Naive thymus-derived CD4-positive, alpha-beta T cell (primary cell): ENCODE results near the gene YIPF3. TPM values are rescaled to one million over a fixed set of nuclear protein-coding genes. Genes with fewer than 3 reads are reported as not detected.

Source experiments
- ATAC-seq: fragments of 150-1000 bp; cut with Tn5 transposase; 2 replicates; pipeline ENCODE4 v1.10.0; 2021; ENCODE audit warnings: mild to moderate bottlenecking, moderate library complexity
- CTCF ChIA-PET: fragments of 350-600 bp; sonication (Branson Sonifier 250); formaldehyde crosslinking; loops from one replicate; lab custom pipeline; 2021; ENCODE audit warnings: antibody characterized with exemption; lab: Charles Lee
- POLR2A ChIA-PET: fragments of 350-600 bp; sonication (Branson Sonifier 250); formaldehyde crosslinking; loops from one replicate; lab custom pipeline; 2021; ENCODE audit warnings: antibody characterized with exemption, inconsistent platforms; lab: Charles Lee
- DNase-seq, 9 donors: peaks; one replicate each; pipeline versions ENCODE4 v3.0.0 to v3.0.0-alpha.2; 2020 to 2022; ENCODE audit warnings: mixed read lengths in 1 of 9
- H3K27ac ChIP-seq: one replicate; pipeline ENCODE4 v1.7.0; 2013; ENCODE audit warnings: mild to moderate bottlenecking, low read depth, low read length, moderate library complexity
- H3K27me3 ChIP-seq, 2 donors: one replicate each; pipeline ENCODE4 v1.7.0; 2013; ENCODE audit warnings: low read length in 2 of 2, mild to moderate bottlenecking in 2 of 2, moderate library complexity in 2 of 2; ENCODE audit not compliant: control insufficient read depth in 2 of 2, insufficient read depth in 2 of 2
- H3K36me3 ChIP-seq, 3 experiments: 1 replicate in 2 of 3; 2 replicates in 1 of 3; pipeline ENCODE4 v1.7.0; 2013; ENCODE audit warnings: low read length in 3 of 3, mild to moderate bottlenecking in 3 of 3, moderate library complexity in 1 of 3; ENCODE audit not compliant: insufficient read depth in 3 of 3, control insufficient read depth in 2 of 3
- H3K4me1 ChIP-seq, 2 donors: one replicate each; pipeline ENCODE4 v1.7.0; 2013; ENCODE audit warnings: low read length in 2 of 2, mild to moderate bottlenecking in 2 of 2, moderate library complexity in 1 of 2; ENCODE audit not compliant: control insufficient read depth in 2 of 2, insufficient read depth in 2 of 2
- H3K4me3 ChIP-seq: 2 replicates; pipeline ENCODE4 v1.7.0; 2013; ENCODE audit warnings: mild to moderate bottlenecking, low read length
- H3K9me3 ChIP-seq, 3 experiments: 1 replicate in 2 of 3; 2 replicates in 1 of 3; pipeline ENCODE4 v1.7.0; 2013; ENCODE audit warnings: low read length in 3 of 3; ENCODE audit not compliant: control insufficient read depth in 2 of 3
- H3K27ac Mint-ChIP-seq, 9 donors: one replicate each; pipeline ENCODE4 v1.8.0; 2020 to 2022; ENCODE audit warnings: mixed read lengths in 9 of 9, mild to moderate bottlenecking in 8 of 9, moderate library complexity in 5 of 9, inconsistent platforms in 2 of 9
- H3K27me3 Mint-ChIP-seq, 5 donors: one replicate each; pipeline ENCODE4 v1.8.0; 2021 to 2022; ENCODE audit warnings: mixed read lengths in 5 of 5, mild to moderate bottlenecking in 1 of 5
- H3K36me3 Mint-ChIP-seq, 5 donors: one replicate each; pipeline ENCODE4 v1.8.0; 2020 to 2022; ENCODE audit warnings: mixed read lengths in 5 of 5, mild to moderate bottlenecking in 3 of 5, inconsistent platforms in 1 of 5
- H3K4me1 Mint-ChIP-seq, 7 donors: one replicate each; pipeline ENCODE4 v1.8.0; 2020 to 2022; ENCODE audit warnings: mixed read lengths in 7 of 7, mild to moderate bottlenecking in 3 of 7, inconsistent platforms in 1 of 7
- H3K4me3 Mint-ChIP-seq, 10 donors: one replicate each; pipeline ENCODE4 v1.8.0; 2020 to 2022; ENCODE audit warnings: mild to moderate bottlenecking in 10 of 10, mixed read lengths in 10 of 10, moderate library complexity in 6 of 10, inconsistent platforms in 2 of 10
- H3K9me3 Mint-ChIP-seq, 11 donors: one replicate each; pipeline ENCODE4 v1.8.0; 2020 to 2022; ENCODE audit warnings: mixed read lengths in 11 of 11, mild to moderate bottlenecking in 4 of 11, inconsistent platforms in 1 of 11, moderate library complexity in 1 of 11
- intact Hi-C, 2 donors: fragments of 100-400 bp; cut with micrococcal nuclease; formaldehyde crosslinking; loops; one replicate each; pipeline ENCODE4 v1.15.1; 2023
- polyA plus RNA-seq, 2 donors: library from polyadenylated mRNA; unstranded; fragments of 300-500 nt; fragmentation: Illumina TruSeq; gene quantifications; one replicate each; pipeline ENCODE4 v1.2.3, GENCODE V29; 2021
- total RNA-seq, 6 experiments: library from RNA in 5 of 6; stranded (reverse) in 5 of 6; gene quantifications; 1 replicate in 5 of 6; 2 replicates in 1 of 6; pipeline ENCODE4 v1.2.3 and lab custom pipeline; 2021 to 2026

Gene YIPF3
- total and polyA plus RNA-seq, 7 experiments from 2014 or later: 54.4 to 75.9 (median 68.3) TPM

DNA sequence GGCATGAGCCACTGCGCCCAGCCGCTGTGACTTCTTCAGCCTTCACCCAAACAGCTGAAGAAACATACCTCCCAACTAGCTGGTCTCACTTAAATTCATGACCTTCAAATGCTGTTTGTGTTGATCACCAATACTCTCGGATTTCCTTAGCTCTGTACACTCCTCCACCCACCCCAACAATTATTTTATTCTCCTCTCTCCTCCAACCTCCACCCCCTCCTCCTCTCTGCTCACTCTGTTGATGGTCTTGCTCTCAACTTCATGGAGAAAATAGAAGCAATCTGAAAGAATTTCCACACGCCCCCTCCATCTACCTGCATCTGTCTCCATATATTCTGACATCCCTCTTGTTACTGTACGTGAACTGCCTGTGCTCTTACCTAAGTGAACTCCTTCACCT is 54.8 kb downstream of the YIPF3 start:
- Histone ChIP-seq H3K27me3 (no peaks in the 10 kb centered on the region), H3K27ac (no peak overlapping the region), H3K36me3 (no peaks in the 10 kb centered on the region), H3K4me3 (no peak overlapping the region), H3K9me3 (no peaks in the 10 kb centered on the region), H3K4me1 (no peaks in the 10 kb centered on the region)
- Mint-ChIP-seq H3K36me3 (no peaks in the 10 kb centered on the region), H3K4me3 (no peak overlapping the region), H3K9me3 (no peaks in the 10 kb centered on the region), H3K27me3 (peaks cover 0 to 45% (median 19%) of the 10 kb centered on the region in 5 donors), H3K4me1 (peaks cover 0 to 1% (median under 1%) of the 10 kb centered on the region in 7 donors), H3K27ac (no peak overlapping the region)
- DNase-seq (no peak), ATAC-seq (no peak)
- ChIA-PET POLR2A (no interaction called here), CTCF (interaction anchor here (0.7 kb wide), 1 partner anchor 1739 kb away, joined by 4 read pairs; no protein-coding TSS in a partner anchor)
- intact Hi-C loops: no loop called here

Other genes starting within 250 kb of the YIPF3 start
- not detected for gene SLC22A7, start 218.7 kb downstream of the YIPF3 start, total RNA-seq
- gene SLC22A7, start 218.7 kb downstream of the YIPF3 start, polyA plus RNA-seq: not detected
- 1 to 10 TPM in 4 of 5 experiments, not detected in 1; 2.1 to 7.4 (median 4.8) TPM for gene CRIP3, start 208.1 kb downstream of the YIPF3 start, total RNA-seq
- gene CRIP3, start 208.1 kb downstream of the YIPF3 start, polyA plus RNA-seq: not detected
- 10 to 100 TPM; 15.8 to 40.2 (median 28.3) TPM for gene ZNF318, start 147.3 kb downstream of the YIPF3 start, total RNA-seq
- gene ZNF318, start 147.3 kb downstream of the YIPF3 start, polyA plus RNA-seq: 10 to 100 TPM in 1 of 2 donors, 1 to 10 TPM in 1; 6.9 to 12.9 TPM
- 10 to 100 TPM; 56.2 to 74.6 (median 60.4) TPM for gene ABCC10, start 89.4 kb downstream of the YIPF3 start, total RNA-seq
- 10 to 100 TPM in 1 of 2 donors, 1 to 10 TPM in 1; 9.8 to 18.6 TPM for gene ABCC10, start 89.4 kb downstream of the YIPF3 start, polyA plus RNA-seq
- 1 to 10 TPM in 1 of 5 experiments, under 1 TPM in 4; 0.30 to 1.6 (median 0.53) TPM for gene DLK2, start 61.4 kb downstream of the YIPF3 start, total RNA-seq
- 1 to 10 TPM in 1 of 2 donors, under 1 TPM in 1; 0.74 to 1.0 TPM for gene DLK2, start 61.4 kb downstream of the YIPF3 start, polyA plus RNA-seq
- 10 to 100 TPM; 29.2 to 55.2 (median 33.5) TPM for gene TJAP1, start 39.4 kb downstream of the YIPF3 start, total RNA-seq
- gene TJAP1, start 39.4 kb downstream of the YIPF3 start, polyA plus RNA-seq: 10 to 100 TPM in 1 of 2 donors, 1 to 10 TPM in 1; 8.2 to 10.9 TPM
- under 1 TPM; 0.22 to 0.84 (median 0.46) TPM for gene LRRC73, start 6.6 kb downstream of the YIPF3 start, total RNA-seq
- not detected for gene LRRC73, start 6.6 kb downstream of the YIPF3 start, polyA plus RNA-seq
- gene POLR1C, start 163 bp upstream of the YIPF3 start, total RNA-seq: 10 to 100 TPM; 36.3 to 61.1 (median 40.9) TPM
- 10 to 100 TPM; 13.1 to 29.2 TPM for gene POLR1C, start 163 bp upstream of the YIPF3 start, polyA plus RNA-seq
- gene XPO5, start 59.1 kb upstream of the YIPF3 start, total RNA-seq: 100 to 1,000 TPM in 1 of 5 experiments, 10 to 100 TPM in 4; 35.0 to 107 (median 41.9) TPM
- 10 to 100 TPM in 1 of 2 donors, 1 to 10 TPM in 1; 9.3 to 10.2 TPM for gene XPO5, start 59.1 kb upstream of the YIPF3 start, polyA plus RNA-seq
- 10 to 100 TPM in 4 of 5 experiments, 1 to 10 TPM in 1; 9.1 to 65.6 (median 19.3) TPM for gene POLH, start 59.3 kb upstream of the YIPF3 start, total RNA-seq
- 10 to 100 TPM in 1 of 2 donors, 1 to 10 TPM in 1; 7.4 to 16.8 TPM for gene POLH, start 59.3 kb upstream of the YIPF3 start, polyA plus RNA-seq
- gene GTPBP2, start 112.3 kb upstream of the YIPF3 start, total RNA-seq: 10 to 100 TPM; 55.0 to 94.7 (median 72.0) TPM
- 1 to 10 TPM; 3.2 TPM for gene GTPBP2, start 112.3 kb upstream of the YIPF3 start, polyA plus RNA-seq
- 10 to 100 TPM; 25.2 to 44.5 (median 28.0) TPM for gene MAD2L1BP, start 118.9 kb upstream of the YIPF3 start, total RNA-seq
- 10 to 100 TPM; 14.9 to 29.1 TPM for gene MAD2L1BP, start 118.9 kb upstream of the YIPF3 start, polyA plus RNA-seq
- not detected for gene RSPH9, start 128.1 kb upstream of the YIPF3 start, total RNA-seq
- gene RSPH9, start 128.1 kb upstream of the YIPF3 start, polyA plus RNA-seq: 1 to 10 TPM in 1 of 2 donors, under 1 TPM in 1; 0.96 to 1.1 TPM
- 10 to 100 TPM; 20.9 to 39.2 (median 28.7) TPM for gene MRPS18A, start 170.9 kb upstream of the YIPF3 start, total RNA-seq
- gene MRPS18A, start 170.9 kb upstream of the YIPF3 start, polyA plus RNA-seq: 10 to 100 TPM; 59.7 to 68.4 TPM